NOMO-1 treated with dmso at 0.1 percent for 144 hours (cell line): ENCODE data around the gene PLCXD3.

Experiments
- DNase-seq: peaks from one replicate; lab custom pipeline; 2025; ENCODE audit not compliant: unreplicated experiment; lab: John Stamatoyannopoulos, UW

PLCXD3 gene, protein sequence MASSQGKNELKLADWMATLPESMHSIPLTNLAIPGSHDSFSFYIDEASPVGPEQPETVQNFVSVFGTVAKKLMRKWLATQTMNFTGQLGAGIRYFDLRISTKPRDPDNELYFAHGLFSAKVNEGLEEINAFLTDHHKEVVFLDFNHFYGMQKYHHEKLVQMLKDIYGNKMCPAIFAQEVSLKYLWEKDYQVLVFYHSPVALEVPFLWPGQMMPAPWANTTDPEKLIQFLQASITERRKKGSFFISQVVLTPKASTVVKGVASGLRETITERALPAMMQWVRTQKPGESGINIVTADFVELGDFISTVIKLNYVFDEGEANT

GRCh38 chr5:41510176-41510831 lies at the start of gene PLCXD3:
PLCXD3 (minus strand) TSS chr5:41510601; CDS start chr5:41510526, 75 bp downstream.
- DNase-seq, result no peak

GRCh38 chr5:41559184-41559583 lies 48.8 kb upstream of the PLCXD3 start:
- no peak for DNase-seq

GRCh38 chr5:41558295-41558694 lies 47.9 kb upstream of the PLCXD3 start:
- DNase-seq, result no peak

GRCh38 chr5:41547991-41548390 lies 37.6 kb upstream of the PLCXD3 start:
- no peak for DNase-seq

DNA sequence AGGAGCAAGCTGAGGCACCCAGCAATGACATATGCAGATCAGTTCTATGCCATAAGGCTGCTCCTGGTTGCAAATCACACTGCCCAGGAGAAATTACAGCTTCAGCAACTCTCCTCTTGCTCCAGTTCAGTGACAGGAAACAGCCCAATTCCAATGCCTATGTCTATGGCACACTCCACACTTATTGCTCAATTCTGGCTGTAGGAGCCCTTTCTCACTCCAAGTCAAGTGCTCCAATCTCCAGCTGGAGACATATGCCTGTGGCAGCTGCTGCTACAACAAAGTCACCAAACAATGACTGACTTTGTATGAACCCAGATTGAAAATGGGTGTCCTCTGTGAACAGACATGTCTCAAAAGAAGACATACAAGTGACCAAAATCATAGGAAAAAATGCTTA lies 31.8 kb upstream of the PLCXD3 start:
- DNase-seq, result no peak

- DNase-seq, result no peak
Measured at GRCh38 chr5:41539454-41539853, 29.1 kb upstream of the PLCXD3 start.

GRCh38 chr5:41537581-41537980 lies 27.2 kb upstream of the PLCXD3 start:
- no peak for DNase-seq

GRCh38 chr5:41532485-41532884 lies 22.1 kb upstream of the PLCXD3 start:
- DNase-seq, result no peak

- DNase-seq, result no peak
Measured at GRCh38 chr5:41527201-41527779, 16.9 kb upstream of the PLCXD3 start.

GRCh38 chr5:41526699-41527098 lies 16.3 kb upstream of the PLCXD3 start:
- no peak for DNase-seq

GRCh38 chr5:41524174-41524573 lies 13.8 kb upstream of the PLCXD3 start:
- no peak for DNase-seq

GRCh38 chr5:41522193-41522786 lies 11.9 kb upstream of the PLCXD3 start:
- DNase-seq, result no peak

DNA sequence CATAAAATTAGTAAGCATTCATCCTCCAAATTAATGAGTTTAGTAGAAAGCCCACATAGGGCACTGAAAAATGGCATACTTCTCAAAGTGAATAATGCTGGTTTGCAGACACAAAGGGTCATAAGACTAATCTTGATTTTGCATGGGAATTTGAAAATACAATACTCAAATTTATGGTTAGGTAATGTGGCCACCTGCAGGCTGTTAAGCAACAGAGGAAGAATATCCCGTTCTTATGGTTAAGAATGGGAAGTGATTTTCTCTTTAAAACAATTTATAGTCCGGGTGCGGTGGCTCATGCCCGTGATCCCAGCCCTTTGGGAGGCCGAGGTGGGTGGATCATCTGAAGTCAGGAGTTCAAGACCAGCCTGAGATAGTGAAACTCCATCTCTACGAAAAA lies 9.4 kb upstream of the PLCXD3 start:
- DNase-seq, result no peak

GRCh38 chr5:41517909-41518308 lies 7.5 kb upstream of the PLCXD3 start:
- no peak for DNase-seq

DNA sequence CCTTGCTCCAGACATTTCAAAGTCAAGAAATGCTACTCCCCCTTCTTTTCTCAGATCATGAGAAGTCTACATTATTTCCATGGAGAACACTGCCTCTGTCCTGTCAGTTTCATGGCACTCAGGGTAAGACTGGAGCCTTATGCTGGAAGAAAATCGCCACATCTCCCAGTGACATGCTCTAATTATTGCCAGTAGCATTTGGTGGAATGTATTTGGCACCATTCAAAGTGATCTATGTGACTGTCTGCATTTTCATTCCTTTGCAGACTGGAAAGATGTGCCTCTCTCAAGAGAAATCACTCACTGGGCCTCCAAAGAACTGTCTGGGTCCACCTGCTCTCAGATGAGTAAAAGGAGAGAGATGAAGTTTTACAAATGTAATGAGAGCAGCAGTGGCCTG lies 840 bp upstream of the PLCXD3 start:
- no peak for DNase-seq

DNA sequence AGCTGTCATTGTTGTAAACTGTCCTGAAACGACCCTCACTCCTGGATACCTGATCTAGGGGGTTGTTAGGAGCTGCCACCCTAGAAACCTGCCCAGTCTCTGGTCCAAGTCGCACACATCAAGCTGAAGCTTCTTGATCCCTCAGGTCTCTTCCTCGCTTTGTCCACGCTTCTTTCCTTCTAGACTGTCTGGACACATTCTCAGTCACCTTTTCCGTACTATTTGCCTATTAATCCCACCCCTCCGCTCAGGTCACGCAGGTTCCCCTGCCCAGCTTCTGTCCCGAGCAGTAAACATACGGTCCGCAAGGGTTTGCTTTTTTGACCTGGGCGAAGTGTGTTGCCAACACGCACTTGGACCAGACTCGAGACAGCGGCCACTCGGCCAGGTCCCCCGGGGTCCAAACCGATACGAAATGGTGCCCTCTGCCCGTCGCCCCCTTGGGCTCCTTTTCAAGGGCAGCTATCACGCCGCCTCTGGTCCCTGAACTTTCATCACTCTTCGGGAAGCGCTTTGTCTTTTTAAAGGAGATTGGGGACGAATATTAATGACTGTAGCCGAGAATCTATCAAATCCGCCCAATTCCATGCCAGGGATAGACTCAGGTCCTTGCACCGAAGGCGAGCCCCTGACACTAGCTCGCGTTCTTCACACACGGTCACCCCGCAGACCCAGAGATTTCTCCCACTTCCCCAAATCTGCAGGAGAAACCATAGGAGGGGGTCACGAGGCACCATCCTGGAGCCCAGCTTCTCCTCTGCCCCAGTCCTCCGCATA lies 814 bp downstream of the PLCXD3 start:
- DNase-seq, result no peak

DNA sequence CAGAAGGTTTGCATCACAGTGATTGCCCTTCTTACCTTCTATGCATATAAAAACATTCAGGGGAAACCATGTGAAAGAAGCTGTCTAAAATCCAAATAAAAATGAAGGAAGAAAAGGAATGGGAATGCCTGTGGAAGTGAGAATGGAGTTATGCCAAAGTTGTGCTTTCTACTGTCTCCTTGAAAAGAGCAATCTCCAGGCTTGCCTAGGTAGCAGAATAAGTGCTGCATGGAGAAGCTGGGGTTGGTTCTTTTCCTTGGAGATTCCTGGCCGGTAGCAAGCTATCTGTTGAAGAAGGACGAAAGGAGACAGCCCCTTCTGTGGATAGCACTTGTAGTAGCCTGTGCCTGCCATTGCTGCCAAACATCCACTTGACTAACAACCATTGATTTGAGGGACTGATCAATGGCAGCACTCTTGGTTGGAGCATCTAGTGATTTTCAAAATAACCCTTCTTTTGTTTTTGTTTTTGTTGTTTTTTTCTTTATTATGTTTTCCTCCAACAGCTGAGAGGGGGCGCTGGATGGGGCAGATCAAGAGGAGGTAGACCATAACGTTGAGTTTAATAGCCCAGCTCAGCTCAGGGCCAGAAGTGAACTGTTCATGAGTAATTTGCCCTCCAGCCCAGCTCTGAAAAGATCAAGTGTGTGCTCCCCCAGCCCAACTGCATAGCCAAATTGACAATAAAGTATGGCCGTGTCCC lies 1.6 kb downstream of the PLCXD3 start:
- DNase-seq, result no peak

DNA sequence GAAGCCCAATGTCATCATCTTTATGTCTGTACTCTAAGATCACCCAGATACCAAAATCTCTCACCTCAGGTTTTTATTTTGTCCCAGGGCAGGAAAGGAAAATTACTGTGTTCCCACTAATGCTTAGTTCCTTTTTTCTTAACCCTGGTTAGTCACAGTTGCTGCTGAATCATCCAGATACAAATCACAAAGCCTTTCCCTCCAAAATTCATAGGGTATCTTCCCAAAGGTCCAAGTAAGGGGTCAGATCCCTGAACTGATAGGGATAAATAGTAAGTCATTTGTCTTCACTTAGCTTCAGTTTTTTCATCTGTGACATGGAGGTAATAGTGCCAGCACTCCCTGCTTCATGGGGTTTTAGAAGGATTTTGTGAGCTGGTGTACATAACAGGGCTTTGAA lies 2.2 kb downstream of the PLCXD3 start:
- no peak for DNase-seq

- DNase-seq, result no peak
Measured at GRCh38 chr5:41507501-41507900, 2.9 kb downstream of the PLCXD3 start.

- DNase-seq, result no peak
Measured at GRCh38 chr5:41503860-41504259, 6.5 kb downstream of the PLCXD3 start.

DNA sequence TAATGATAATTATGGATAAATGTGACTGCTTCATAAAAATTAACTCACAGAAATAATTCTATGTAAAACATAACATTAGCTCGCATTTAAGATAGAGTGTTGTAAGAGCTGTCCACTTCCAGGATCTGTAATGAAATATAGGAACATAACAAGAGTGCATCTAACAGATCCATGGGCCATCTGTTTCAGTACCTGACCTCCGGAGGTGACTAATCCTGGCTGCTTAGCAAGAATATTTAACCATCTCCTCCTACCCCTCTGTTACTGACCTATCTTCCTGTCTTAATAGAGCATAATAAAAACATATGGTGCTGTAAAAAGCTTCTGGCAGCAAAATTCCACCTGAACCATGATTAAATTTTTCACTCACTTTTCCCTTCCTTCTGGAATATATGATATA lies 7.1 kb downstream of the PLCXD3 start:
- DNase-seq, result no peak
